Stimulated activated CD4-positive, alpha-beta T cell treated with anti-CD3 and anti-CD28 coated beads, Interleukin-4, amount 100 ng/mL, for 1 hour (primary cell): ENCODE results near the gene ZMYM1.
"Not testable (repeated sequence)": the region's sequence is repeated elsewhere in the genome, so short reads cannot be mapped to it uniquely, and the experiment has no call there.

Source experiments
- DNase-seq: peaks from one replicate; pipeline ENCODE4 v3.0.0-alpha.2; 2020

ZMYM1 gene

GRCh38 chr1:35080171-35080854, 1.1 kb downstream of the ZMYM1 start:
- no peak for DNase-seq

- DNase-seq, result no peak
These were observed 6.2 kb downstream of the ZMYM1 start for GRCh38 chr1:35085421-35085820.

GRCh38 chr1:35097224-35097623, 18.0 kb downstream of the ZMYM1 start:
- no peak for DNase-seq

DNA sequence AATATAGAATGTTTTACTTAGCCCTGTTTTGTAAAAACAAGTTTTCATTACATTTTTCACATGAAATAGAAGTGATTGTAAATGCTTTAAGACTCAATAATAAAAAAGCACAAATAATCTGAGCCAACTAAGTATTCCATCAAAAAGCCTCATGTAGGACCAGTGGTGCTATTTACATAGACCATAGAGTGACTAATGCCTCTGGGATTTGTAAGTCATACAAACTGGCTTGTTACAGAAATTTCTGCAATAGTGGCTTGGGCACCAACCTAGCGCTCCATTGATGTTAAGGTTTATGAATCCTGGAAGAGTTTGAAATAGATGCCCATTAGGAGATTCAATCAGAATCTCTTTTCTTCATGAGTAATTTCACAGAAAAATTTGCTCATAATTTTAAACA, 31.9 kb downstream of the ZMYM1 start:
- no peak for DNase-seq

DNA sequence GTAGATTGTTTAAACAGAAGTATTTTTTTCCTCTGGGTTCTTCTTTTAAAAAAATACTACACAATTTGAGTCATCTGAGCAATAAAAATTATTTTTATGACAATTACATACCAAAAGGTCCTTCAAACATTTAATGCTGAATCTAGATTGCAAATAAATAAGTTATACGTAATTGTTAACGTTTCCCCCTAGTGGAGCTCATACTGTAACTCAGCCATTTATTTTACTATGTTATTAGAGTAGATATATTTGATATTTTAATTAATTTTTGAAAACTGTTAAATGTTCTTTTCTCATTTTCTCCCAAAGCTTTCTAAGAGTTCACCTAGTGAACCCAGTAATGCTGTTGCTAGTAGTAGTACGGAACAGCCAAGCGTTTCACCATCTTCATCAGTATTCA, 33.5 kb downstream of the ZMYM1 start:
- no peak for DNase-seq

DNA sequence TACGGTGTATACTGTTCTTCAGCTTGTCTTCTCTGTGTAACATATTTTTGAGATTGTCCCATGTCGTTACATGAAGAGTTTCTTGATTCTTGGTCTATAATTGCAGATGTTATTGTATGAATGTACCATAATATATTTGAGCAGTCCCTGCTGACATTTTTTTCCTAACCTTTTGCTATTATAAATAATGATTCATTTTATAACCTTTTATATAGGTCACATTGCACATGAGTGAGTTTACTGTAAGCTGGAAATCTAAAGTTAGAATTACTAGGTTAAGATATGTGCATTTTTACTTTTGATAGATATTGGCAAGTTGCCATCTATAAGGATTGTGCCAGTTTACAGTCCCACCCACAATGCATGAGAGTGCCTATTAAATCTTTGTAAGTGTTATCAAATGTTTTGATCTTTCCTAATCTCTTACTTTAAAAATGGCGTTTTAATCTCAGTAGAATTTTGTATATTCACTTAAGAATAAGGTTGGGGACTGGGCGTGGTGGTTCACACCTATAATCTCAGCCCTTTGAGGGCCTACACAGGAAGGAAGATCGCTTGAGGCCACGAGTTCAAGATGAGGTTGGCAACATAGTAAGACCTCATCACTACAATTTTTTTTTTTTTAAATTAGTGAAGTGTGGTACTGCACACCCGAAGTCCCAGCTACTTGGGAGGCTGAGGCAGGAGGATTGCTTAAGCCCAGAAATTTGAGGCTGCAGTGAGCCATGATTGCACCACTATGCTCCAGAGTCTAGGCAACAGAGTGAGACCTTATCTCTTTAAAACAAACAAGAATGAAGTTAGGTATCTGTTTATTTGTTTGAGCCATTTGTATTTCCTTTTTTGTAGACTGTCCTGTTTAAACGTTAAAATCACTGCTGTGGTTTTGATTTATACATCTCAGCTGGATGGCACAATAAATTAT, 36.5 kb downstream of the ZMYM1 start:
- no peak for DNase-seq

- DNase-seq, result peak; percentile 3
These were observed 41.4 kb downstream of the ZMYM1 start for GRCh38 chr1:35120458-35121133.

GRCh38 chr1:35122311-35122710, 43.1 kb downstream of the ZMYM1 start:
- DNase-seq, result no peak

DNA sequence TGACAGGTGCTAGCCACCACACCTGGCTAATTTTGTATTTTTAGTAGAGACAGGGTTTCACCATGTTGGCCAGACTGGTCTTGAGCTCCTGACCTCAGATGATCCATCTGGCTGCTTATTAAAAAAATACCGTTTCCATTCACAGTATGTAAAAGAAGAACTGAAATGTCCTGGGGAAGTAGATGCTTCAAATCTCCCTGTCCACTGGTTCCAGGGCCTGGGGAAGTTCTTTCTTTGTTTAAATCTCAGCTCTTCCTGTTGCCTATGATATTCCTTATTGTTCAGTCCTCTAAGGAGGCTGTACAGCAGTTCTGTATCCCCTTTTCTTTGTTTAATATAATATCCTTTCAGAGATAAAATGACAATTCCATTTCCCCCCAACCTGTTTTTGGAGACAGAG, 47.4 kb downstream of the ZMYM1 start:
- no peak for DNase-seq

DNA sequence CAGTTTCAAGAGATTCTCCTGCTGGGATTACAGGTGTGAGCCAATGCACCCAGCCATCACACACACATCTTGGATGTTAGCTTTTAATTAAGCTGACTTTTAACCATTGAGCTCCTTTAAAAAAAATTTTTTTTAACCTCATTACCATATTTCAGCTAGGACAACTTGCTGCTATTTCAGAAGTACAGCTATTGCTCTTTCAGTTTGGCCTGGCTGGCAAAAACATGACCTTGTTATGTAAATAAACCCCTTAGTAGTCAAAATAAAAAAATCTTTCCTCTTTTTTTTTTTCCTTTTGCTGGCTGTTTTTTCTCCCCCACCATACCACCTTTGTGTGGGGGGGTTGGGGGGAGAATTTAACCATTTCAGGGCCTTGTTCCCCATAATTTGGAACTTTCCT, 49.9 kb downstream of the ZMYM1 start:
- DNase-seq, result no peak

- DNase-seq, result no peak
These were observed 57.6 kb downstream of the ZMYM1 start for GRCh38 chr1:35136780-35137179.

- DNase-seq, result not testable (repeated sequence)
These were observed 58.4 kb downstream of the ZMYM1 start for GRCh38 chr1:35137590-35137989.

DNA sequence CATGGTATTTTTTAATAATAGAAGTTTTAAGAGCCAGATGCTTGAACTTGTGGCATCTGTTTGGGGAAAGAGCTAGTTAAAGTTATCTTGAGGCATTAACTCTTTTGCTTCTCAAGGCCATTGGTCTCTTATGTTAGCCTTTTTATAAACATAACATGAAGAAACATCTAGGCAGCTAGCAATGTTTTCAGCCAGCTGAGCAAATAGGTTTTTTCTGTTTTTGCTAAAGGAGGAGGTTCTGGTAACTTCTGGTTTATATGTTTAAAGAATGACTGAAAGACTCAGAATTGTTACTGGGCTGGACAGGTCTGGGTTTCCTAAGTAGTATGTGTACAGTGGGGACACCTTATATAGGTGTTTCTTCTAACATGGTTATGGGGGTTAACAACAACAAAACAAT, 63.1 kb downstream of the ZMYM1 start:
- DNase-seq, result not testable (repeated sequence)

- not testable (repeated sequence) for DNase-seq
These were observed 63.5 kb downstream of the ZMYM1 start for GRCh38 chr1:35142728-35143127.

- DNase-seq, result no peak
These were observed 64.7 kb downstream of the ZMYM1 start for GRCh38 chr1:35143737-35144508.

GRCh38 chr1:35145892-35146549, 66.8 kb downstream of the ZMYM1 start:
- DNase-seq, result peak; percentile 2

GRCh38 chr1:35151220-35151619, 72.0 kb downstream of the ZMYM1 start:
- no peak for DNase-seq

DNA sequence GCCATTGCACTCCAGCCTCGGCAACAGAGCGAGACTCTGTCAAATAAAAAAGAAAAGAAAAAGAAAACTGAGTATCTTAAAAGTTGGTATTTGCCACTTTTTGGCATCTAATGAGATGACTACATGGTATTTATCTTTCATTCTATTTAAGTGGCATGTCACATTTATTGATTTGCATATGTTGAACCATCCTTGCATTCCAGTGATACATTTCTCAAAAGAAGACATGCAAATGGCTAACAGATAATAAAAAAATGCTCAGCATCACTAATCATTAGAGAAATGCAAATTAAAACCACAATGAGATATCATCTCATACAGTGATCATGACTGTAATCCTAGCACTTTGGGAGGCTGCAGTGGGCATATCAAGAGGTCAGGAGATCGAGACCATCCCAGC, 85.7 kb downstream of the ZMYM1 start:
- no peak for DNase-seq
